HEK293 (cell line): ENCODE data around the gene CEP68.

Experiments
- CTCF ChIA-PET: fragments of 350-600 bp; formaldehyde crosslinking; extraction: SDS; loops from one replicate; lab custom pipeline; 2021; ENCODE audit warnings: antibody characterized with exemption; lab: Yijun Ruan, JAX
- POLR2A ChIA-PET: fragments of 300-600 bp; formaldehyde crosslinking; extraction: SDS; loops from one replicate; lab custom pipeline; 2020; ENCODE audit warnings: antibody characterized with exemption, inconsistent platforms; lab: Yijun Ruan, JAX
- H3K27ac ChIP-seq: fragments of 200-500 bp; sonication (Bioruptor generic); 2 replicates; pipeline ENCODE4 v1.5.1; 2014; ENCODE audit warnings: low read depth, low read length, control low read depth, inconsistent platforms; ENCODE audit errors: extremely low read depth
- H3K36me3 ChIP-seq, 2 experiments: fragments of 200-500 bp in 1 of 2; sonication (Bioruptor generic) in 1 of 2; 1 replicate in 1 of 2; 2 replicates in 1 of 2; pipeline ENCODE4 v1.5.1; 2014 to 2017; ENCODE audit warnings: inconsistent platforms in 2 of 2, low read length in 2 of 2; ENCODE audit not compliant: control insufficient read depth in 2 of 2, insufficient read depth in 1 of 2
- H3K4me1 ChIP-seq: fragments of 200-500 bp; sonication (Bioruptor generic); 2 replicates; pipeline ENCODE4 v1.5.1; 2014; ENCODE audit warnings: mild to moderate bottlenecking, low read length, inconsistent platforms; ENCODE audit not compliant: control insufficient read depth, insufficient read depth
- H3K4me3 ChIP-seq: 2 replicates; pipeline ENCODE4 v1.5.1; 2011; ENCODE audit warnings: low read depth, mild to moderate bottlenecking, control low read depth, low read length, moderate library complexity
- H3K9me3 ChIP-seq: fragments of 200-500 bp; sonication (Bioruptor generic); 2 replicates; pipeline ENCODE4 v1.5.1; 2014; ENCODE audit warnings: low read depth, low read length, inconsistent platforms; ENCODE audit not compliant: control insufficient read depth, insufficient read depth
- AEBP2 ChIP-seq: fragments of 450-650 bp; formaldehyde crosslinking; IDR thresholded peaks from 2 replicates; pipeline ENCODE4 v1.5.1; 2016; ENCODE audit warnings: missing biosample characterization, missing genetic modification characterization, borderline replicate concordance
- BCL6B ChIP-seq: fragments of 450-650 bp; formaldehyde crosslinking; IDR thresholded peaks from 2 replicates; pipeline ENCODE4 v1.5.1; 2017; ENCODE audit warnings: missing biosample characterization, missing genetic modification characterization
- INSM2 ChIP-seq: fragments of 450-650 bp; formaldehyde crosslinking; IDR thresholded peaks from 2 replicates; pipeline ENCODE4 v1.5.1; 2016; ENCODE audit warnings: missing biosample characterization, missing genetic modification characterization
- KLF9 ChIP-seq: fragments of 450-650 bp; formaldehyde crosslinking; IDR thresholded peaks from 2 replicates; pipeline ENCODE4 v1.5.1; 2016; ENCODE audit warnings: missing biosample characterization, missing genetic modification characterization, low read depth
- PBX3 ChIP-seq: sonication (generic); formaldehyde crosslinking; IDR thresholded peaks from 2 replicates; pipeline ENCODE4 v1.8.1; 2022; ENCODE audit warnings: mild to moderate bottlenecking, moderate library complexity, missing genetic modification reagents
- PRDM1 ChIP-seq: fragments of 450-650 bp; formaldehyde crosslinking; IDR thresholded peaks from 2 replicates; pipeline ENCODE4; 2016; ENCODE audit warnings: missing biosample characterization, missing genetic modification characterization
- REST ChIP-seq: fragments of 450-650 bp; formaldehyde crosslinking; IDR thresholded peaks from 2 replicates; pipeline ENCODE4 v1.5.1; 2016; ENCODE audit warnings: missing biosample characterization, missing genetic modification characterization
- SCRT2 ChIP-seq: fragments of 450-650 bp; formaldehyde crosslinking; IDR thresholded peaks from 2 replicates; pipeline ENCODE4 v1.5.1; 2016; ENCODE audit warnings: missing biosample characterization, missing genetic modification characterization
- SP2 ChIP-seq: fragments of 450-650 bp; formaldehyde crosslinking; IDR thresholded peaks from 2 replicates; pipeline ENCODE4 v1.5.1; 2016; ENCODE audit warnings: missing biosample characterization, missing genetic modification characterization
- TCF7L2 ChIP-seq: IDR thresholded peaks from 2 replicates; pipeline ENCODE4 v1.6.1; 2011; ENCODE audit warnings: low read depth, mild to moderate bottlenecking, inconsistent platforms, low read length, moderate library complexity, borderline replicate concordance
- ZBTB17 ChIP-seq: fragments of 450-650 bp; formaldehyde crosslinking; IDR thresholded peaks from 2 replicates; pipeline ENCODE4 v1.5.1; 2016; ENCODE audit warnings: missing biosample characterization, missing genetic modification characterization
- ZBTB44 ChIP-seq: fragments of 450-650 bp; IDR thresholded peaks from 2 replicates; pipeline ENCODE4 v1.5.1; 2018; ENCODE audit warnings: missing biosample characterization, mild to moderate bottlenecking, missing genetic modification characterization
- ZNF10 ChIP-seq: fragments of 450-650 bp; formaldehyde crosslinking; IDR thresholded peaks from 2 replicates; pipeline ENCODE4 v1.5.1; 2017; ENCODE audit warnings: missing biosample characterization, missing genetic modification characterization
- ZNF341 ChIP-seq: fragments of 450-650 bp; formaldehyde crosslinking; IDR thresholded peaks from 2 replicates; pipeline ENCODE4; 2016; ENCODE audit warnings: low read depth, missing biosample characterization, missing genetic modification characterization
- ZNF610 ChIP-seq: fragments of 450-650 bp; formaldehyde crosslinking; IDR thresholded peaks from 2 replicates; pipeline ENCODE4 v1.5.1; 2016; ENCODE audit warnings: missing biosample characterization, missing genetic modification characterization, borderline replicate concordance
- ZNF664 ChIP-seq: fragments of 450-650 bp; formaldehyde crosslinking; IDR thresholded peaks from 2 replicates; pipeline ENCODE4 v1.5.1; 2016; ENCODE audit warnings: missing biosample characterization, missing genetic modification characterization

CEP68 gene

GRCh38 chr2:65050931-65051330 is 5.3 kb upstream of the CEP68 start:
- ChIA-PET CTCF (no interaction called here), POLR2A (no interaction called here)
- Histone ChIP-seq H3K9me3 (no peaks in the 10 kb centered on the region), H3K27ac (no peak overlapping the region), H3K36me3 (peaks cover 0 to 10% of the 10 kb centered on the region in 2 experiments; a peak in 1 of 3 replicates), H3K4me3 (no peak overlapping the region), H3K4me1 (no peaks in the 10 kb centered on the region)
- TF ChIP-seq ZNF10 (tag by site-specific recombination) = peak; percentile 63; the same call in 1 of the 2 replicates
- TF ChIP-seq TCF7L2 = no peak

GRCh38 chr2:65053199-65053598 is 3.0 kb upstream of the CEP68 start:
- TF ChIP-seq INSM2 (tag by site-specific recombination) = no peak
- peak; percentile 34; the same call in 1 of the 2 replicates for TF ChIP-seq SCRT2 (tag by site-specific recombination)
- TF ChIP-seq ZNF341 (tag by site-specific recombination) = no peak
- no peak for TF ChIP-seq PBX3 (CRISPR knock-in tag)
- H3K27ac ChIP-seq = no peak overlapping the region
- H3K36me3 ChIP-seq = no peaks in the 10 kb centered on the region
- no peaks in the 10 kb centered on the region for H3K9me3 ChIP-seq
- no peak overlapping the region for H3K4me3 ChIP-seq
- H3K4me1 ChIP-seq = peaks cover 4% of the 10 kb centered on the region; the same call in 1 of the 2 replicates
- POLR2A ChIA-PET = no interaction called here
- CTCF ChIA-PET = interaction anchor here (2.1 kb wide), 1 partner anchor 12 kb away, joined by 5 read pairs; no protein-coding TSS in a partner anchor

GRCh38 chr2:65054749-65055421 is 1.3 kb upstream of the CEP68 start:
- ChIA-PET CTCF (interaction anchor here (0.6 to 2.1 kb wide), 7 partner anchors 10 to 139 kb away, joined by 3 to 9 read pairs (median 3); no protein-coding TSS in a partner anchor), POLR2A (interaction anchor here (1.3 to 2.5 kb wide), 9 partner anchors 8 to 304 kb away, joined by 3 to 35 read pairs (median 7); partner anchors contain the start of genes ACTR2 and RAB1A)
- Histone ChIP-seq H3K4me1 (peaks cover 8% of the 10 kb centered on the region; the same call in 1 of the 2 replicates), H3K36me3 (peaks cover 0 to 2% of the 10 kb centered on the region in 2 experiments; a peak in 1 of 3 replicates), H3K27ac (no peak overlapping the region), H3K9me3 (no peaks in the 10 kb centered on the region), H3K4me3 (no peak overlapping the region; the same call in 1 of the 2 replicates)
- TF ChIP-seq PRDM1 (tag by site-specific recombination) (no peak), ZNF664 (tag by site-specific recombination) (no peak), SP2 (no peak), ZNF610 (tag by site-specific recombination) (no peak), KLF9 (no peak), INSM2 (tag by site-specific recombination) (no peak), ZBTB17 (tag by site-specific recombination) (no peak), ZBTB44 (tag by site-specific recombination) (no peak), REST (tag by site-specific recombination) (no peak), AEBP2 (tag by site-specific recombination) (no peak), BCL6B (tag by site-specific recombination) (no peak)
